Body of pancreas (tissue), 4 donors: ENCODE measurements around the gene SLC39A2.

ENCODE experiments used
- CTCF ChIP-seq, 7 experiments: fragments of 450-650 bp in 4 of 7; fragments of 200-600 bp in 3 of 7; sonication (generic) in 3 of 7; IDR thresholded peaks; one replicate each; pipeline ENCODE4 v1.5.1; 2016 to 2019; ENCODE audit warnings: antibody characterized with exemption in 7 of 7
- POLR2A ChIP-seq, 3 donors: fragments of 450-650 bp; IDR thresholded peaks; one replicate each; pipeline ENCODE4 v1.6.1; 2016; ENCODE audit warnings: antibody characterized with exemption in 3 of 3, mild to moderate bottlenecking in 2 of 3

- TF ChIP-seq CTCF (IDR thresholded peaks at IDR 0.05) (no peak), POLR2A (IDR thresholded peaks at IDR 0.05) (no peak)
These were observed 22.8 kb upstream of the SLC39A2 start for GRCh38 chr14:20976291-20976690.
